ENCODE results near the gene COL27A1.

GRCh38 chr9:114281473-114282103, 126.3 kb downstream of the COL27A1 start:
- TF ChIP-seq EZH2 (IDR thresholded peaks at IDR 0.05; ENCODE audit: low read length), result no peak
- no peak for TF ChIP-seq CTCF (optimal IDR thresholded peaks at IDR 0.05 in 1 of 3, IDR thresholded peaks at IDR 0.05 in 1 of 3, conservative IDR thresholded peaks at IDR 0.05 in 1 of 3; ENCODE audit: extremely low read depth in 1 of 3, insufficient read depth in 2 of 3, low read length in 3 of 3)

Data from keratinocyte (primary cell).